ENCODE measurements around the gene LARGE2. TPM values are rescaled to one million over a fixed set of nuclear protein-coding genes. Genes with fewer than 3 reads are reported as not detected.

The LARGE2 gene
- total and polyA plus RNA-seq, 9 of the 15 experiments (the other 6 are each of a cell fraction or from before 2014, with no cell fraction given), result 0.56 to 14.1 (median 6.6) TPM

GRCh38 chr11:45917623-45918330, 4.7 kb upstream of the LARGE2 start, which contains the start of gene PEX16 (continued):
- TF ChIP-seq ARID4B (CRISPR knock-in tag; IDR thresholded peaks at IDR 0.05) (peak; percentile 94; the same call in 1 of the 2 replicates), ZNF586 (CRISPR knock-in tag; conservative IDR thresholded peaks at IDR 0.05) (no peak), MNT (conservative IDR thresholded peaks at IDR 0.05) (peak; percentile 58 to 73; a peak in 3 of 4 replicates), TAF9B (IDR thresholded peaks at IDR 0.05; ENCODE audit: partially characterized antibody) (no peak), SMC3 (conservative IDR thresholded peaks at IDR 0.05; ENCODE audit: insufficient read depth, low read depth, low read length) (0 out of 2 replicates have a peak, but pooled peaks have one; percentile 8), GTF2E2 (tag; IDR thresholded peaks at IDR 0.05) (no peak), PML (IDR thresholded peaks at IDR 0.05; ENCODE audit: low read length) (0 out of 2 replicates have a peak, but pooled peaks have one; percentile 39), GTF3C2 (IDR thresholded peaks at IDR 0.05; ENCODE audit: borderline replicate concordance, extremely low read depth, insufficient read length) (no peak), MYC (IDR thresholded peaks at IDR 0.05; ENCODE audit: low read depth, low read length) (peak; percentile 44; the same call in 1 of the 2 replicates), MYC (CRISPR knock-in tag; IDR thresholded peaks at IDR 0.05; ENCODE audit: borderline replicate concordance, low read depth) (no peak), E4F1 (CRISPR knock-in tag; IDR thresholded peaks at IDR 0.05; ENCODE audit: borderline replicate concordance) (no peak), SUPT5H (IDR thresholded peaks at IDR 0.05) (peak; percentile 84), PHB (CRISPR knock-in tag; IDR thresholded peaks at IDR 0.05) (no peak), MBD2 (IDR thresholded peaks at IDR 0.05; ENCODE audit: borderline replicate concordance, low read depth) (peak; percentile 68; the same call in 1 of the 2 replicates)

Measured in K562 (cell line).